A549 (cell line): ENCODE measurements around the gene ARHGAP28.

Experiments
- CBX8 ChIP-seq: fragments of 200-600 bp; sonication (generic); IDR thresholded peaks from 2 replicates; pipeline ENCODE4 v1.6.1; 2016
- MYC ChIP-seq: IDR thresholded peaks from 2 replicates; pipeline ENCODE4 v1.6.1; 2012; ENCODE audit warnings: mild to moderate bottlenecking, inconsistent platforms, low read length, improper control_type of control experiment, borderline replicate concordance
- PHF8 ChIP-seq: fragments of 200-600 bp; sonication (generic); IDR thresholded peaks from 2 replicates; pipeline ENCODE4 v1.6.1; 2016; ENCODE audit warnings: low read depth, mild to moderate bottlenecking, antibody characterized with exemption, moderate library complexity, borderline replicate concordance
- TP53 ChIP-seq: fragments of 250-450 bp; sonication (Bioruptor Pico); IDR thresholded peaks from 2 replicates; pipeline ENCODE4 v1.5.0; 2021; ENCODE audit warnings: mild to moderate bottlenecking, moderate library complexity
- TF ChIP-seq, protein P1 (sequence below): fragments of >200 bp; sonication (Bioruptor Twin); formaldehyde crosslinking; IDR thresholded peaks from 3 replicates; pipeline ENCODE4 v1.5.1; 2016
- TF ChIP-seq, protein P2 (sequence below): IDR thresholded peaks from 2 replicates; pipeline ENCODE4 v1.6.1; 2012

DNA sequence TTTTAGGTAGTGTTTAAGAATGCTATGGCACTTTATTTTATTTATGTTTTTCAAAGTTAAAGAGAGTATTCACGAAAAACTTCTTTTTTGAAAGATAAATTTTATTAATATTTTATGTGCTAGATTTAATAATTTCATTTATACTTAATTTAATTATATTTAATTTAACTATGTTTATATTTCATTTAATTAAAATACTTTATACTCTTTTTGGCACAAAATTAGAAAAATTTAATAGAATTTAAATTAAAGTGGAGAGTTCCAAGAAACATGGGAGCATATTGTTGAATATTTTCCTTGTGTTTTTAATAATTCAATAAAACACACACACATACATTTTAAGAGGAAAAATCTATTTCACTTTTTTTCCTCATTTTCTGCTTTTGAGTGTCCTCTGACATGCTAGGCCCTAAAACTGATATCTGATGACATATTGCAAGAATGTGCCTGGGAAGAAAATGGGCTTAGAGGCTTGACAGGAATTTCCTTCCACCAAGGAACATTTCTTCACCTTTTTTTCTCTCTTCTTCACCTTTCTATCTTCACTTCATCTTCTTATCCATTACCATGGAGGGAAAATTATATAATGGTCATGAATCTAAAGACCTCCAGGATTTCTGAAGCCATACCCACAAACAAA lies 15.4 kb downstream of the ARHGAP28 start:
- TF ChIP-seq, protein P1, sequence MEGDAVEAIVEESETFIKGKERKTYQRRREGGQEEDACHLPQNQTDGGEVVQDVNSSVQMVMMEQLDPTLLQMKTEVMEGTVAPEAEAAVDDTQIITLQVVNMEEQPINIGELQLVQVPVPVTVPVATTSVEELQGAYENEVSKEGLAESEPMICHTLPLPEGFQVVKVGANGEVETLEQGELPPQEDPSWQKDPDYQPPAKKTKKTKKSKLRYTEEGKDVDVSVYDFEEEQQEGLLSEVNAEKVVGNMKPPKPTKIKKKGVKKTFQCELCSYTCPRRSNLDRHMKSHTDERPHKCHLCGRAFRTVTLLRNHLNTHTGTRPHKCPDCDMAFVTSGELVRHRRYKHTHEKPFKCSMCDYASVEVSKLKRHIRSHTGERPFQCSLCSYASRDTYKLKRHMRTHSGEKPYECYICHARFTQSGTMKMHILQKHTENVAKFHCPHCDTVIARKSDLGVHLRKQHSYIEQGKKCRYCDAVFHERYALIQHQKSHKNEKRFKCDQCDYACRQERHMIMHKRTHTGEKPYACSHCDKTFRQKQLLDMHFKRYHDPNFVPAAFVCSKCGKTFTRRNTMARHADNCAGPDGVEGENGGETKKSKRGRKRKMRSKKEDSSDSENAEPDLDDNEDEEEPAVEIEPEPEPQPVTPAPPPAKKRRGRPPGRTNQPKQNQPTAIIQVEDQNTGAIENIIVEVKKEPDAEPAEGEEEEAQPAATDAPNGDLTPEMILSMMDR, result no peak
- TF ChIP-seq PHF8 (no peak), CBX8 (no peak), MYC (no peak), TP53 (no peak)
- TF ChIP-seq, protein P2, sequence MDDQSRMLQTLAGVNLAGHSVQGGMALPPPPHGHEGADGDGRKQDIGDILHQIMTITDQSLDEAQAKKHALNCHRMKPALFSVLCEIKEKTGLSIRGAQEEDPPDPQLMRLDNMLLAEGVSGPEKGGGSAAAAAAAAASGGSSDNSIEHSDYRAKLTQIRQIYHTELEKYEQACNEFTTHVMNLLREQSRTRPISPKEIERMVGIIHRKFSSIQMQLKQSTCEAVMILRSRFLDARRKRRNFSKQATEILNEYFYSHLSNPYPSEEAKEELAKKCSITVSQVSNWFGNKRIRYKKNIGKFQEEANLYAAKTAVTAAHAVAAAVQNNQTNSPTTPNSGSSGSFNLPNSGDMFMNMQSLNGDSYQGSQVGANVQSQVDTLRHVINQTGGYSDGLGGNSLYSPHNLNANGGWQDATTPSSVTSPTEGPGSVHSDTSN, result no peak
